ENCODE results near the gene FAM135A. TPM values are rescaled to one million over a fixed set of nuclear protein-coding genes. Genes with fewer than 3 reads are reported as not detected.

FAM135A gene
- 15.4 and 21.0 TPM in 2 replicates for total RNA-seq (ENCODE audit: low replicate concordance)

DNA sequence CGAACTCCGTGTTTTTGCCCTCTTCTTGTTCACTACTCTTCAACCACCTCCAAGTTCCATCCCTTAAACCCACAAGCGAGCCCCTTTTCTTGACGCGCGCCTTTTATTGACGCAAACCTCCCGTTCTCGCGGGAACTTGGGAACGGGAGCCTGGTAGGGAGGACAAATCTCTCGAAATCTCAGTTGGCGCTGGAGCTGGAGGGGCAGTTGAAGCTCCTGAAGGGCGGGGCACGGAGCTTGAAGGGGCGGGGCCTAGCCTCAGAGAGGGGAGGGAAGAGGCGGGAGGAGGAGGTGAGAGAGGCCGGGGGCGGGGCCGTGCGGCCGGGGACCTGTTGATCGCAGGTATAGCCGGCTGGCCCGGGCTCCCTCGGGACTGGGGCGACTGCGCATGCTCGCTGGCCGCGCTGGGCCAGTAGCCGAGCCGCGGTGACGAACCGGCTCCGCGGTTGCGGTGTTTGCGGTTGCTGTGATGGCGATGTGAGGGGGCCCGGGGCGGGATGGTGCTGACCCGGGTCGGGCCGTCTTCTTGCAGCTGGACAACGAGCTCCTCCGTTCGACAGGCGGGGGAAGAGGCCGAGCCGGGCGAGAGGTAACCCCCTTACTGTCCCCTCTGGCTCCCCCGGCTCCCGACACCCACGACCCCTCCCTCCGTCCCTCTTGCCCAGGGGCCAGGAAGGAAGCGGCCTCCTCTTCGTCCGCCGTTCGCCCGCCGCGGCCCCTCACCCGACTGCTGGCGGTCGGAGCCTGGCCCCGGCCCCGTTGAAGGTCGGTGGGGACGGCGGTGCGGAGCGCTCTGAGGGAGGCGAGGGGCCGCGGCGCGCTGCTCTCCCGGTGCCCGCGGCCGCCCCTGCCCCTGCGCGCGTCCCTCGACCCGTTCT lies at the start of gene FAM135A:
TSS of gene FAM135A (plus strand) at position 395 of the 878 bp plus-strand sequence. CDS start 14,835 bp downstream, outside the sequence.
- DNase-seq (ENCODE audit: low read depth): peak; percentile 98
- H3K4me3 ChIP-seq (ENCODE audit: low read depth, low read length): peak within 1 kb of the TSS; percentile 89
- TF ChIP-seq, protein P1, sequence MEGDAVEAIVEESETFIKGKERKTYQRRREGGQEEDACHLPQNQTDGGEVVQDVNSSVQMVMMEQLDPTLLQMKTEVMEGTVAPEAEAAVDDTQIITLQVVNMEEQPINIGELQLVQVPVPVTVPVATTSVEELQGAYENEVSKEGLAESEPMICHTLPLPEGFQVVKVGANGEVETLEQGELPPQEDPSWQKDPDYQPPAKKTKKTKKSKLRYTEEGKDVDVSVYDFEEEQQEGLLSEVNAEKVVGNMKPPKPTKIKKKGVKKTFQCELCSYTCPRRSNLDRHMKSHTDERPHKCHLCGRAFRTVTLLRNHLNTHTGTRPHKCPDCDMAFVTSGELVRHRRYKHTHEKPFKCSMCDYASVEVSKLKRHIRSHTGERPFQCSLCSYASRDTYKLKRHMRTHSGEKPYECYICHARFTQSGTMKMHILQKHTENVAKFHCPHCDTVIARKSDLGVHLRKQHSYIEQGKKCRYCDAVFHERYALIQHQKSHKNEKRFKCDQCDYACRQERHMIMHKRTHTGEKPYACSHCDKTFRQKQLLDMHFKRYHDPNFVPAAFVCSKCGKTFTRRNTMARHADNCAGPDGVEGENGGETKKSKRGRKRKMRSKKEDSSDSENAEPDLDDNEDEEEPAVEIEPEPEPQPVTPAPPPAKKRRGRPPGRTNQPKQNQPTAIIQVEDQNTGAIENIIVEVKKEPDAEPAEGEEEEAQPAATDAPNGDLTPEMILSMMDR (IDR thresholded peaks at IDR 0.05; ENCODE audit: insufficient read depth, low read length): no peak

DNA sequence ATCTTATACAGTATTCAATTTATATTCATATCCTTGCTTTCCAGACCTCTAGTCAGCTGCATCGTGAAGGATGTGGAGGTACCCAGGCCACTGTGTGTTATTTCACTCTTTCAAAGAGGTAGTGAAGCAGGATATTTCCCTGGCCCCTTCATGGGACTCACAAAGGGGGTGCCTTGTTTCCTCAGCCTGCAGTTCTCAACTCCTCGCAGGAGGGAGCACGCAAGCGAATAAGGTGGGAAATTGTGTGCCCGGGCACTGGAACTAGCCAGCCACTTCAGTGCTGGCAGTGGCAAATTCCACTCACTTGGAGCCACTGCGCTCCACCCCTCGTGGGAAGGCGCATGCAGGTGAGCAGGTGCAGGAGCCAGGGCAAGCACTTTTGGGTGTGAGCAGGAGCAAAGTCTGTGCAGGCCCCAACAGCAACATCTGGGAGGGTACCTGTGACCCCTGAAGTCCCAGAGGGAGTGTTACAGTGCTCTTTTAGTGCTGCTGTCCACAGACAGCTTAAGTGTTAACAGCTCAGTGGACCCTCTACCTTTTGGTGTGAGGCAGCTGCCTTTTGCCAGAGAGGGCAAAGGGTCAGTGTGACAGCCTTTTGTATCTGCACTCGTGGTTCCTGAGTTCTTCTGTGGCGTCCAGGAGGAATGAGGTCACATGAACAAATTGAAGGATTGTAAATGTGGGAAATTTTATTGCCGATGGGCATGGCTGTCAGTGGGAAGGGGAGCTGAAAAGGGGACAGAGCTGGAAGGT lies 49.4 kb upstream of the FAM135A start:
- H3K4me3 ChIP-seq (ENCODE audit: low read depth, low read length): no peak overlapping the region
- TF ChIP-seq, protein P1 (IDR thresholded peaks at IDR 0.05; ENCODE audit: insufficient read depth, low read length): no peak
- no peak for DNase-seq (ENCODE audit: low read depth)

DNA sequence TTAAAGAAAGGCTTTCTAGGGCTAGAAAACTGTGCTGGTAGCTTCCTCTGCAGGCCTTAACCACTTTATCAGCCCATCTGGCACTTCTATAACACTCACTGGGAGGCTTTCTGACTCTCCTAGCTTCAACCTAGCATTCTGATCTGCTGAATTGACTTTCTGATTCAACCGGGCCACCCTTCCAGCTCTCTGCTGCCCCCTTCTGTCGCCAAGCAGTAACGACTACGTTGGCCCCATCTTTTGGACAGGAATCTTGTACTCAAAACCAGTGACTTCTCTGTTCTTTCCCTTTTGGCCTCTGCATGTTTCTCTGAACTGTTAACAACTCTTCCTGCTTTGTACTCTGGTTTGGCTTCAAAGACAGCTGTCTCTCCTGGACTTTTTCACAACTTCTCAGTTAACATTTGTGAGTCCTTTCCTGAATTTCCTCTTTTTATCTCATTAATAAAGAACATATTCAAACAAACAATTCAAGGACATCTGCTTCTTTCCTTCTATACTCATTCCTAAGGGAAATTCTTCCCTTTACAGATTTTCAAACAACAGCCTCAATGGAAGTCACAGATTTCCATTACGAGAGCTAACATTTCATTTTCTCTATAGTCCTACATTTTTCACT lies 43.9 kb upstream of the FAM135A start:
- DNase-seq (ENCODE audit: low read depth): peak; percentile 72
- TF ChIP-seq, protein P1 (IDR thresholded peaks at IDR 0.05; ENCODE audit: insufficient read depth, low read length): peak; percentile 99
- no peak overlapping the region for H3K4me3 ChIP-seq (ENCODE audit: low read depth, low read length)

DNA sequence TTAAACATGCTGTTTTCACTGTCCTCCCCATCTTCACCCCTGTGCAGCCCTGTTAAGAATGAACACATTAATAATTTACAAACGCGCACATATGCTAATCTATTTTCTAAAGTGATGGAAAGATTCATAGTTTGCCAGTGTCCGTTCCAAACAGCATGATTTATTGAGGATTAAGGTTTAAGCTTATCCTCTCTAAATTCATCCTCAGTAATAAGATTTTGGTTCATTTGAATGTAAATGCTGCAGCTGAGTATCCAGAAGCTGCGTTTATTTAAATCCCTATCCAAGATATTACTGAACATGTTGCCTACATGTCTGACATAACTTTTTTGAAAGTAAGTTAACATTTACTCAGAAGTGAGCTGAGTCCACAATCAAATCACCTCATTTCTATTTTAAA lies 42.8 kb upstream of the FAM135A start:
- no peak overlapping the region for H3K4me3 ChIP-seq (ENCODE audit: low read depth, low read length)
- no peak for DNase-seq (ENCODE audit: low read depth)
- TF ChIP-seq, protein P1 (IDR thresholded peaks at IDR 0.05; ENCODE audit: insufficient read depth, low read length): no peak

DNA sequence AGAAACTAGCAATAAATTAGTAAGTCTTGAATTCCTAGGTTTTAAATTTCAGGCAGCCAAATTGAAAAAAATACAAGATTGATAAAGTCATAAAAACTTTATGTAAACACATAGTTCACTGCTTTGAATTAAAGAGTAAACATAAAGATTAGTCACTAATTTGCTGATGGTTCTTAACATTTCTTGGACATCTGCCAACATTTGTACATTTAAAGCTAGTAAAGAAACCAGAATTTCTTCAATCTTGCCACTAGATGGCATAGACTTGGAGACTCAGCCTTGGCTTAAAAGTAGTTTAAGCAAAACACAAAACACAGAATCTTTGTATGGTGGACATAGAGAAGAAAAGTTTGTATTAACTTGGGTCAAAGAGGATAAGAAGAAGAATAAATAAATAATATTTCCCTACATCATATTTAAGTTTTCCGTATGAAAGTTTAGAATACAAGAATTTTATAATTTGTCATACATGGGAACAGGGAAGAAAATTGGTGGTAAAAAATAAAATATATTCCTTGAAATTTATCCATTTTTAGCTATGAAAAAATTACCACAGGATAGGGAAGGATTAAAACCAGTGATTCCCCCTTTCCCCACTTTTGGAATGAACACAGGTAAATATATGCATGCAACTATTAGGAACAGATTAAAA lies 41.7 kb upstream of the FAM135A start:
- TF ChIP-seq, protein P1 (IDR thresholded peaks at IDR 0.05; ENCODE audit: insufficient read depth, low read length): peak; percentile 75
- DNase-seq (ENCODE audit: low read depth): peak; percentile 79
- H3K4me3 ChIP-seq (ENCODE audit: low read depth, low read length): no peak overlapping the region

DNA sequence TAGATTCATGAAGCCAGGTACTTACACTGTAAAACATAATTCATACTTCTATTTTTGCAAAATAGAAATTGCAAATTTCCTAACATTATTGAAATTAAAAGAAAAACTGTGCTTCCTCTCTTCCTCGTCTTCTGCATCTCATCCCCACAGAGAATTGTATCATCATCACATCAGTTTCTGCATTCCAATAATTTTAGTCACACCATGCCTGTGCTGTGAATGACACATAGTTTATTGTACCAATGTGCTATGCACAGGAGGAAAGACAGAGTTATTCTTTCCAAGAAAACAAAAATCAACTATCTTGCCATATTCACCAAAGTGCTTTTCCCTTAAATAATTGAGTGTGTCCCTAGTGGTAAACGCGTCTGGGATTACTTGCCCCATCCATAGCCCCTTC lies 38.1 kb upstream of the FAM135A start:
- H3K4me3 ChIP-seq (ENCODE audit: low read depth, low read length): no peak overlapping the region
- peak; percentile 3 for DNase-seq (ENCODE audit: low read depth)
- TF ChIP-seq, protein P1 (IDR thresholded peaks at IDR 0.05; ENCODE audit: insufficient read depth, low read length): no peak

Measured in fibroblast of the aortic adventitia (primary cell).